Stimulated activated CD4-positive, alpha-beta T cell treated with anti-CD3 and anti-CD28 coated beads, Interleukin-2, amount 100 ng/mL, for 4 hours (primary cell): Measurements from ENCODE around the gene KIF22.
"Not testable (repeated sequence)": the region's sequence is repeated elsewhere in the genome, so short reads cannot be mapped to it uniquely, and the experiment has no call there.

Experiments
- DNase-seq: peaks from one replicate; pipeline ENCODE4 v3.0.0-alpha.2; 2020; ENCODE audit warnings: low read depth

Gene KIF22

GRCh38 chr16:29766571-29766970 is 24.0 kb upstream of the KIF22 start:
- DNase-seq: no peak

- no peak for DNase-seq
These were observed 23.5 kb upstream of the KIF22 start for GRCh38 chr16:29767062-29767461.

DNA sequence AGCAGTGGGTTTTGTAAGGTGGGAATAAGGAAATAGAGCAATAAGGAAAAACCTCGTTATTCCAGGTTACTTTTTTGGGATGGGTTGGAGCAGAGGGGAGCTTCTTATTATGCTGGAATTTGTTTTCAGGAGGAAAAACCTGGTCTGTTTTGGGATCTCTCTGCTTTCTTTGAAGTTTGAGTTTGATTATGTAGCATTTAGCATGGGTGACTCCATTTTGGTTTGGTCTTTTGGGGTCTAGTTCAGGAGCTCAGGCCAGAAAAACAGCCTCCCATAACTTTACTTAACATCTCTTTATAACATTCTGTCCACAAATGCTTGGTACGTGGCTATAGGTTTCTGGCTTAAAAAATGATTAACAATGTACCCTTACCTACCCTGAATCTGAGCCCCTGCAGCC is 21.0 kb upstream of the KIF22 start:
- no peak for DNase-seq

- no peak for DNase-seq
These were observed 20.2 kb upstream of the KIF22 start for GRCh38 chr16:29770250-29770929.

DNA sequence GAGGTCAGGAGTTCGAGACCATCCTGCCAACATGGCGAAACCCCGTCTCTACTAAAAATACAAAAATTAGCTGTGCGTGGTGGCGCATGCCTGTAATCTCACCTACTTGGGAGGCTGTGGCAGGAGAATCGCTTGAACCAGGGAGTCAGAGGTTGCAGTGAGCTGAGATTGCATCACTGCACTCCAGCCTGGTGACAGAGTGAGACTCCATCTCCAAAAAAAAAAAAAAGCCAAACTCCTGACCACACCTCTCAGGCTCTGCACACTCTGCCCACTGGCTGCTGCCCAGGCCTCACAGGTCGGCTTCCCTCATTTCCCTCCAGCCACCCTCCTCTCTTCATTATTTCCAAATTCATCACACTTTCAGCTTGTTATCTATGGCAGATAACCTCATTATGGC is 18.2 kb upstream of the KIF22 start:
- not testable (repeated sequence) for DNase-seq

DNA sequence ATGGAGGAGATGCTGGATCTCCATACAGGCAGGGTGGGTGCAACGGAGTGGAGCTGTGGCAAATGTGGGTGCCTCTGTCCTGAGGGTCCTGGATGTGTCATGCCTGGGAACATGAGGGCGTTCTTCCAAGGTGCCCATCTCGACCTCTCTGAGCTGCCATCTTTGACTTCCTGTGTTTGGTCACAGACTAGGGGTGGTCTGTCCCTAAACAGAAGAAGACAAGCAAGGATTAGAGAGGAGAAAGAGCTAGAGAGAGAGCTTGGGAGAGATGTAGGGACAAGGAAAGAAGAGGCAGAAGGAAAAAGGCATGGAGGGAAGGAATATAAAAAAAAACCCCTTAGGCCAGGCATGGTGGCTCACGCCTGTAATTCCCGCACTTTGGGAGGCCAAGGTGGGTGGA is 15.8 kb upstream of the KIF22 start:
- DNase-seq: no peak

DNA sequence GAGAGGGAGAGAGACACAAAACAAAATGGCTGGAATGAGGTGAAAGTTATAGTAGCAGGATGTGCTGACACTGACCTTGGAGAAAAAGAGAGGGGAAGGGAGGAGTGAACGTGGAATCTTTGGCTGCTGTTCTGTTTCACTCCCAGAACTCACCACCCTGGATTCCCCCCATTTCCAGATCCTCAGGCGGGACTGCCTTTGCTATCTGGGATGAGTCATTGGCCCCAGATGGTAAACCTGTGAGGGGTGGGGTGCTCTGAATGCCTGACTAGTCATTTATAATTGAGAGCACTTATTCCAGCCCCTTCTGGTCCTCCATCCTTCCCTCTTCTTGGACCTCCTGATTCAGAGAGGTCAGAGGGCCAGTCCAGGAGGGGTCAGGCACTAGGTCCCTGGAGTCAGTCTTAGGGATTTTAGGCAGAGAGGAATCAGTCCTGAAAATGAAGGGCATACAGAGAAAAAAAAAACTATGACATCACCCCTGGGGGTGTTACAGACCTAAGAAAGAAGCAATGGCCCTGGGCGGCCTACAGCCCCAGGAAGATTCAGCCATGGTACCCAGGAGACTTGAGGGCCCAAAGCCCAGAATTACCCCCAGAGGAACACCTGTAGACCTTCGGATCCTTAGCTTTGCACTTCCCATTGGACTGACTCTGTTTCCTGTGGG is 14.7 kb upstream of the KIF22 start:
- DNase-seq: no peak

GRCh38 chr16:29777576-29778350 is 12.8 kb upstream of the KIF22 start, which contains the start of gene ZG16:
TSS of gene ZG16 (plus strand) at chr16:29778256. CDS start at chr16:29779267, 1,011 bp downstream.
- no peak for DNase-seq

- DNase-seq: no peak
These were observed 11.1 kb upstream of the KIF22 start for GRCh38 chr16:29779474-29779873.

DNA sequence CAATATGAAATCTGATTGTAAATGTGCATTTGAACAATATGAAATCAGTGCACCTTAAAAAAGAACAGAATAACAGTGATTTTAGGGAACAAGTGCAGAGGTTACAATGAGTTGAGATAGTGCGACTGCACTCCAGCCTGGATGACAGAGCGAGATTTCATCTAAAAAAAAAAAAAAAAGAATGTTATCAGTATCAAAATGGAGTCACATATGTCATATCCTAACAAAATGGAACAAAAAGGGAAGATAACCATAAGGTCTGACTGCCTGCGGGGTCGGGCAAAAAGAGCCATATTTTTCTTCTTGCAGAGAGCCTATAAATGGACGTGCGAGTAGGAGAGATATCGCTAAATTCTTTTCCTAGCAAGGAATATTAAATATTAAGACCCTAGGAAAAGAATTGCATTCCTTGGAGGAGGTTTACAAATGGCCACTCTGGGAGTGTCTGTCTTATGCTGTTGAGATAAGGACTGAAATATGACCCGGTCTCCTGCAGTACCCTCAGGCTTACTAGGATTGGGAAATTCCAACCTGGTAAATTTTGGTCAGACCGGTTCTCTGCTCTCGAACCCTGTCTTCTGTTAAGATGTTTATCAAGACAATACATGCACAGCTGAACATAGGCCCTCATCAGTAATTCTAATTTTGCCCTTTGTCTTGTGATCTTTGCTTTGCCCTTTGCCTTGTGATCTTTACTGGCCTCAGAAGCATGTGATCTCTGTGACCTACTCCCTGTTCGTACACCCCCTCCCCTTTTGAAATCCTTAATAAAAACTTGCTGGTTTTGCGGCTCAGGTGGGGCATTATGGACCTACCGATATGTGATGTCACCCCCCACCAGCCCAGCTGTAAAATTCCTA is 7.2 kb upstream of the KIF22 start:
- not testable (repeated sequence) for DNase-seq

DNA sequence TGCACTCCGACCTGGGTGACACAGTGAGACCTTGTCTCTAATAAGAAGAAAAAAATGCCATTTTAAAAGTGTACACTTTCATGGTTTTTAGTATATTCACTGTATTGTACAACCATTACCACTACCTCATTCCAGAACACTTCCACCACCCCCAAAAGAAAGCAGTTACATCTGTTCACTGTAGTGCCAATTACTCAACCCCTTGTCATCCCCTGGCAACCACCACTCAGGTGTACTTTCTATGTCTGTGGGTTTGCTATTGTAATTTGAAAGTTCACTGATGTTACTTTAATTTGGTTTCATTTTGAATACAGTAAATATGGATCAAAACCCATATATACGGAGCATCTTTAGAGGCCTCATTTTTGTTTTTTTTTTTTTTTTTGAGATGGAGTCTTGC is 6.4 kb upstream of the KIF22 start:
- no peak for DNase-seq

GRCh38 chr16:29784901-29785500 is 5.5 kb upstream of the KIF22 start:
- DNase-seq: peak; percentile 63

- not testable (repeated sequence) for DNase-seq
These were observed 3.4 kb upstream of the KIF22 start for GRCh38 chr16:29787155-29787554.

GRCh38 chr16:29789775-29790182 is 772 bp upstream of the KIF22 start:
- DNase-seq: no peak

- DNase-seq: no peak
These were observed 646 bp downstream of the KIF22 start for GRCh38 chr16:29790949-29791844.

DNA sequence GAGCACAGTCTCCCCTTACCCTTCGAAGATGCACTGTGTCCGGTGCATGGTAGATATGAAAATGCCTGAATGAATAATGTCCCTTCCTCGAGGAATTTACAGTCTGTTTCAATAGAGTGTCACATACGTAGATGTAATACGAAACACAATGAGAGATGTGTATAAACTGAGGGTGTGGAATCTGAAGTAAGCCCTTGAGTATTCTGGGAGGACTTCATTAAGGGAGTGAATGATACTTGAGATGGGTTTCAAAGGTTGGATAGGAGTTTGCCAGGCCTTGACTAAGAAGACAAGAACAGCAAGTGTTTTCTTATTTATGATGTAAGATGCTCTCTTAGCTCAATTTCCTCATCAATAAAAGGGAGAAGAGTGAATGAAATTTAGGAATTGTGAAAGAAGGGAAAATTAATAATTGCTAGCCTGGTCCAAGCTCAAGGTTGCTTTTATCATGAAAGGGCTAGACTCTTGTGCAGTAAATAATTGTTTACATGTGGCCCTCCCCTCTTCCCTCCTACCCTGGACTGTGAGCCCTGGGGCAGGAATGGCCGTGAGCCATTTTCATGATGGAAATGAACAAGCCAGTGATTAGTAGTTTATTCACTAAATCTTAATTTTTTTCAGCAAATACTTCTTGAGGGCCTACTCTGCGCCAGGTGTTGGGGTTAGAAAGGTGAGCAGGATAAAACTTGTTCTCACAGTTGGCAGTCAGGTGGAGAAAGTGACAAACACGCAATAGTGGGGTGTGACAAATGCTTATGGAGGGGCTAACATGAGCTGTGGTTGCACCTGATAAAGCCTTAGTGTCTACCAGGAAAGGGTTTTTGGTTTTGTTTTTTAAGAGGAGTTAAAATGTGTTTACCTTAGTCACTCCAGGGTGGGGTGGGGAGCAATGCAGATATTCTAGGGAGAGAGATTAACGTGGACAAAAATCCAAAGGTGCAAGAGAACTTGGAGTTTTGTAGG is 1.6 kb downstream of the KIF22 start:
- no peak for DNase-seq

DNA sequence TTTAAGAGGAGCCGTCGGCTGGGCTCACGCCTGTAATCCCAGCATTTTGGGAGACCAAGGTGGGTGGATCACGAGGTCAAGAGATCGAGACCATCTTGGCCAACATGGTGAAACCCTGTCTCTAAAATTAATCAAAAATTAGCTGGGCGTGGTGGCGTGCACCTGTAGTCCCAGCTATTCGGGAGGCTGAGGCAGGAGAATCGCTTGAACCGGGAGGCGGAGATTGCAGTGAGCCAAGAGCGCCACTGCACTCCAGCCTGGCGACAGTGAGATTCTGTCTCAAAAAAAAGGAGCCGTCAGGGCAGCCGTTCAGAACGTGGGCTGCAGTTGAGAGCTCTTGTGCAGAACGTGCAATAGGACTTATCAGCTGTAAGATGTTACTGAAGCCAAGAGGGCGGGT is 2.6 kb downstream of the KIF22 start:
- not testable (repeated sequence) for DNase-seq

DNA sequence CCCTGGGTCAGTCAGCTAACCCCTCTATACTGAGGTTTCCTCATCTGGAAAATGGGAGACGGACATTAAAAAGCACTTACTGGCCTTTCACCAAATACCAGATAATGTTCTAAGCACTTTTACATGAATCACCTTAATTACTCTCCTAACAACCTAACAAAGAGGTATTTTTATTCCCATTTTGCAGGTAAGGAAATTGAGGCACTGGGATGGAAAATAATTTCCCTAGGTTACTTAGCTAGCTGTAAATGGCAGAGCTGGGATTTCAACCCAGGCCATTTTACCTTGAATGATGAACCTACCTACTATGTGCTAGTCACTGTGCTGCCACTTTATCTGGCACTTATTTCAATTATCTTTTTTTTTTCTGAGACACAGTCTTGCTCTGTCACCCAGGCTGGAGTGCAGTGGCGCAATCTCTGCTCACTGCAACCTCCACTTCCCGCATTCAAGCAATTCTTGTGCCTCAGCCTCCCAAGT is 3.7 kb downstream of the KIF22 start:
- no peak for DNase-seq

GRCh38 chr16:29802416-29802935 is 11.9 kb downstream of the KIF22 start:
- no peak for DNase-seq
